Immature natural killer cell (primary cell): Measurements from ENCODE around the gene ZNF83. TPM values are rescaled to one million over a fixed set of nuclear protein-coding genes. Genes with fewer than 3 reads are reported as not detected.
"Not testable (repeated sequence)": the region's sequence is repeated elsewhere in the genome, so short reads cannot be mapped to it uniquely, and the experiment has no call there.

Experiments
- DNase-seq, 3 donors: peaks; one replicate each; pipeline ENCODE4 v3.0.0; 2022; ENCODE audit warnings: mixed read lengths in 1 of 3
- H3K27ac Mint-ChIP-seq, 6 donors: one replicate each; pipeline ENCODE4 v1.8.0; 2020; ENCODE audit warnings: mixed read lengths in 6 of 6, mild to moderate bottlenecking in 5 of 6, inconsistent platforms in 4 of 6, moderate library complexity in 3 of 6
- H3K27me3 Mint-ChIP-seq, 3 donors: one replicate each; pipeline ENCODE4 v1.8.0; 2020 to 2021; ENCODE audit warnings: low read depth in 3 of 3, mild to moderate bottlenecking in 3 of 3, mixed read lengths in 3 of 3, moderate library complexity in 3 of 3, inconsistent platforms in 1 of 3
- H3K36me3 Mint-ChIP-seq, 3 donors: one replicate each; pipeline ENCODE4 v1.8.0; 2020; ENCODE audit warnings: mixed read lengths in 3 of 3, inconsistent platforms in 2 of 3, mild to moderate bottlenecking in 2 of 3
- H3K4me1 Mint-ChIP-seq, 2 donors: one replicate each; pipeline ENCODE4 v1.8.0; 2020; ENCODE audit warnings: inconsistent platforms in 2 of 2, mild to moderate bottlenecking in 2 of 2, mixed read lengths in 2 of 2, moderate library complexity in 1 of 2
- H3K4me3 Mint-ChIP-seq, 5 donors: one replicate each; pipeline ENCODE4 v1.8.0; 2020; ENCODE audit warnings: mild to moderate bottlenecking in 5 of 5, mixed read lengths in 5 of 5, inconsistent platforms in 3 of 5, moderate library complexity in 3 of 5
- H3K9me3 Mint-ChIP-seq, 6 donors: one replicate each; pipeline ENCODE4 v1.8.0; 2020; ENCODE audit warnings: mild to moderate bottlenecking in 6 of 6, mixed read lengths in 6 of 6, inconsistent platforms in 4 of 6, moderate library complexity in 3 of 6
- polyA plus RNA-seq, 3 donors: library from polyadenylated mRNA; unstranded; fragments of 300-500 nt; fragmentation: Illumina TruSeq; gene quantifications; one replicate each; pipeline ENCODE4 v1.2.3, GENCODE V29; 2021

The ZNF83 gene
- polyA plus RNA-seq, result 10 to 100 TPM in 1 of 3 donors, 1 to 10 TPM in 2; 5.2 to 19.1 (median 8.3) TPM

DNA sequence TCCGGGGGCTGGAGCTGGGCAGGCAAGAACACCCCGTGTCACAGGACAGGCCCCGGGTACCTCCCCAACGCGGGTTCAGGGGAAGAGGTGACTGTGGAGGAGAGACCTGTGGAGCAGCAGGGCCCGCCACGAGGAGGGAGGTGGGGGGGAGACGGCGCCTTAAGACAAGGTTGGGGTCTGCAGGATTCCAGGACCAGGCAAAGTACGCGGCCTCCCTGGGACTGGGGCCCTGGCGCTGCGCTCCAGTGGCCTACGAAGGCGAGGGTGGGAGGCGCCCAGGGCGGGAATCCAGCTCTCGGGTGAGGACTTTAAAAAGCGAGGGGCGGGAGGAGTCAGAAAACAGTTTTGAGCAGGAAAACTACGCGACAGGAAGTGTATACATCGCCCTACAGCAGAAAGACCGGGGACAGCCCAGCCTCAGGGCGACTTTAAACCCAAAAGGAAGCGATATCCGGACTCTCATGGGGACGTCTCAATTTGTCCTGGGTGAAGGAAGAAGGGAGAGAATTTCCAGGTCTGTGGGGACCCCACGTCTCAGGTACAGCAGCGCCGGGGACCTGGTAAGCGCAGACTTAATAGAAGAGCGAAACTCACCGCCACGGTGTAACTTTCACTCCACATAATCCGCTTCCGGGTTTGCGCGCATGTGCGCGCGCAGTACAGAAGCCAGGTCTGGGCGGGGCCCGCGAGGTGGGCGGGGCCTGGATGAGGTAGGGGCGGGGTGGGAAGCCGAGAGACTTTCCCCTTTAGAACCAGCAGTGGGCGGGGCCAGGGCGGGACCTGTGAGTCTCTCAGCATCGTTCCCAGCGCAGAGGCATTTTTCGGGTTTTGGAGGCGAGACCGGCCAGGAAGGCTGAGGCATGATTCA is at the start of gene ZNF83:
ZNF83 (minus strand) TSS at position 638 of the 868 bp plus-strand sequence.
- H3K9me3 Mint-ChIP-seq, result peaks cover 0 to 9% (median 0%) of the 10 kb centered on the region in 6 donors
- H3K36me3 Mint-ChIP-seq, result peaks cover 6 to 7% (median 6%) of the 10 kb centered on the region in 3 donors
- H3K4me3 Mint-ChIP-seq, result peak within 1 kb of the TSS; percentile 94 to 100 (median 100)
- peak; percentile 83 to 92 (median 87) for DNase-seq
- peak within 1 kb of the TSS; percentile 92 to 100 (median 98) for H3K27ac Mint-ChIP-seq
- peaks cover 5 to 10% (median 5%) of the 10 kb centered on the region in 3 donors for H3K27me3 Mint-ChIP-seq
- peaks cover 29 to 34% of the 10 kb centered on the region in 2 donors for H3K4me1 Mint-ChIP-seq

DNA sequence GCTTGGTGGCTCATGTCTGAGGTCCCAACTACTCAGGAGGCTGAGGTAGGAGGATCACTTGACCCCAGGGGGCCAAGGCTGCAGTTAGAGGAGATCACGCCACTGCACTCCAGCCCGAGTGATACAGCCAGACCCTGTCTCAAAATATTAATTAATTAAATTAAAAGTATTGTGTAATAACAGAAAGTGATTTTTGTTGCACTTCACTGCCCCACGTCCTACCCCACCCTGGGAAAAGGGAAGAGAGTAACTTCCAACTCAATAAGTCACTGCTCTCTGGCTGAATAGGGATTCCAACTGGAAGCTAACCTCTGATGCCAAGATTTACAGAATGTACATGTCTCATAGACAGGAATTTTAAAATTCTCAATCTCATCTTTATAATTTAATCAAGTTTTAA is 49.5 kb upstream of the ZNF83 start:
- no peak for DNase-seq
- H3K9me3 Mint-ChIP-seq, result no peaks in the 10 kb centered on the region
- H3K4me1 Mint-ChIP-seq, result peaks cover 45 to 50% of the 10 kb centered on the region in 2 donors
- peaks cover 7 to 12% (median 8%) of the 10 kb centered on the region in 3 donors for H3K27me3 Mint-ChIP-seq
- H3K36me3 Mint-ChIP-seq, result no peaks in the 10 kb centered on the region
- no peak overlapping the region for H3K4me3 Mint-ChIP-seq
- no peak overlapping the region for H3K27ac Mint-ChIP-seq

DNA sequence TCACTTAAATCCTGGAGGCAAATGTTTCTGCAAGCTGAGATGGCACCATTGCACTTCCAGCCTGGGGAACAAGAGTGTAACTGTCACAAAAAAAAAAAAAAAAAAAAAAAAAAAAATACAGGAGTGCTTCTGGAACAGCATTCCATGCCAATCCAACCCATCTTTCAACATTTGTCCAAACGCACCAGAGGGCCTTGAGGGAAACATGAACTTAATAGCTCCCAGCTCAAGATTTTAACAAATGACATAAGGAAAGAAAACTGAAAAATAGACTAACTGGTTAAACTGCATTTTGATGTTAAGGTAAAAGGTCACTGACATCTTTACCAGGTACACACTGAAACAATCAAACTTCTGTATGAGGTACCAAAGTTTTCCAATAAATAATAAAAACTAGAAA is 47.7 kb upstream of the ZNF83 start:
- Mint-ChIP-seq H3K9me3 (no peaks in the 10 kb centered on the region), H3K36me3 (peaks cover 0 to 3% (median 0%) of the 10 kb centered on the region in 3 donors), H3K4me1 (peaks cover 40 to 48% of the 10 kb centered on the region in 2 donors), H3K27me3 (peaks cover 3 to 9% (median 5%) of the 10 kb centered on the region in 3 donors), H3K27ac (no peak overlapping the region), H3K4me3 (no peak overlapping the region)
- DNase-seq, result no peak

DNA sequence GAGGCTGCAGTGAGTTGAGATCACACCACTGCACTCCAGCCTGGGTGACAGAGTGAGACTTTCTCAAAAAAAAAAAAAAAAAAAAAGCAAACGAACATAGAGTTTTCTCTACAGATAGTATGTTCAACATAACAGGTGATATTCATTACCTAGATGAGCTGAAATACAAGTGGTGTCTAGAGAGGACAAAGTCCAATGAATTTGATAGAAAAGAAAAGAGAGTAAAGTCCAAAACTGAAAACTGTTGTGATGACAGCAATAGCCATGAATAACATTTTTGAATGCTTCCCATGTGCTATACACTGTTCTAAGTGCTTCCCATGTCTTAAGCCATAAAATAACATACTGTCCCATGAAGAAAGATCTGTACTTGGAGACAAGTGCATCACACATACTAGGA is 43.1 kb upstream of the ZNF83 start:
- not testable (repeated sequence) for H3K36me3 Mint-ChIP-seq, H3K27me3 Mint-ChIP-seq, H3K4me3 Mint-ChIP-seq, H3K9me3 Mint-ChIP-seq, DNase-seq
- peaks cover 24 to 48% of the 10 kb centered on the region in 2 donors for H3K4me1 Mint-ChIP-seq
- H3K27ac Mint-ChIP-seq, result peak overlapping the region in 5 of 6 donors; percentile 21 to 65 (median 31)

DNA sequence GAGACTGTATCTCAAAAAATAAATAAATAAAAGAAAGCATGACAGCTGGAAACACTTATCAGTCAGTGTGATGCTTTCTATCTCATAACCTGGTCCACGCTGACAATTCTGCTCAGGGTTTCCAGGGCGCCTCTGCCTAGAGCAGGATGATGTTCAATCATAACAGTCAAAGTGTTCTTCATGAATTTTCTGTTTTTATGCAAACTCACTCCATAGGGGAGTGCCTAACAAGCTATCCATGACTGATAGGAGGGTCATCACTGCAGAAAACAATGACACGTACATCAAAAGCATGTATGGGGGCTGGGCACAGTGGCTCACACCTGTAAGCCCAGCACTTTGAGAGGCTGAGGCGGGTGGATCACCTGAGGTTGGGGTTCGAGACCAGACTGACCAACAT is 41.4 kb upstream of the ZNF83 start:
- no peak for DNase-seq
- Mint-ChIP-seq H3K4me1 (peaks cover 33 to 52% of the 10 kb centered on the region in 2 donors), H3K9me3 (no peaks in the 10 kb centered on the region), H3K4me3 (no peak overlapping the region), H3K36me3 (peaks cover 0 to 16% (median 13%) of the 10 kb centered on the region in 3 donors), H3K27me3 (peaks cover 0 to under 1% (median 0%) of the 10 kb centered on the region in 3 donors), H3K27ac (peak overlapping the region in 4 of 6 donors; percentile 1 to 47 (median 24))

DNA sequence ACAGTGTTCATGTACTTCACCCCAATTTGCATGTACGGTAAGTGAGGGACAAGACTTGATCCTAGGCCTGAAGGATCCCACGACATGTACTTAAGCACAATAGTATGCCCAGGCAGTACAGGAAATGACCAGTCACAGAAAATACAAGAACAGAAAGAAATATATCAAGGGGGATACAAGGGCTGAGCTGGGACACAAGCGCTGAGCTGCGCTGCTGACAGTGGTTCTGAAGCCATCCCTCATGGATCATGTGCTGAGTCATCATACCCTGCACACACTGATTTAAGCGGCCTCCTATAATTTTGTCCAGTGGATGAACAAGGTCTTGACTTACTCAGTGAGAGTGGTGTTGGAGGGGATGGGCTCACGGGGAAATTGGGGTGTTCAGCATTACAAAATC is 37.1 kb upstream of the ZNF83 start:
- peak overlapping the region in 5 of 6 donors; percentile 12 to 92 (median 74) for H3K27ac Mint-ChIP-seq
- H3K4me3 Mint-ChIP-seq, H3K27me3 Mint-ChIP-seq, DNase-seq, H3K9me3 Mint-ChIP-seq: not testable (repeated sequence)
- H3K4me1 Mint-ChIP-seq, result peaks cover 39 to 56% of the 10 kb centered on the region in 2 donors
- peaks cover under 1 to 19% (median 13%) of the 10 kb centered on the region in 3 donors for H3K36me3 Mint-ChIP-seq

DNA sequence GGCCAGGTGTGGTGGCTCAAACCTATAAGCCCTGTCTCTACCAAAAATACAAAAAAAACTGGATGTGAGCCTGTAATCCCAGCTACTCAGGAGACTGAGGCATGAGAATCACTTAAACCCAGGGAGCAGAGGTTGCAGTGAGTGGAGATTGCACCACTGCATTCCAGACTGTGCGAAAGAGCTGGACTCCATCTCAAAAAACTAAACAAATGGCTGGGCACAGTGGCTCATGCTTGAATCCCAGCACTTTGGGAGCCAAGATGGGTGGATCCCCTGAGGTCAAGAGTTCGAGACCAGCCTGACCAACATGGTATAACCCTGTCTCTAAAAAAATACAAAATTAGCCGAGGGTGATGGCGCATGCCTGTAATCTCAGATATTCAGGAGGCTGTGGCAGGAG is 34.9 kb upstream of the ZNF83 start:
- H3K27ac Mint-ChIP-seq, result peak overlapping the region in 5 of 6 donors; percentile 48 to 74 (median 61)
- H3K27me3 Mint-ChIP-seq, result no peaks in the 10 kb centered on the region
- H3K4me3 Mint-ChIP-seq, result peak overlapping the region in 2 of 5 donors; percentile 18 to 40
- H3K9me3 Mint-ChIP-seq, result no peaks in the 10 kb centered on the region
- peaks cover 4 to 21% (median 14%) of the 10 kb centered on the region in 3 donors for H3K36me3 Mint-ChIP-seq
- no peak for DNase-seq
- peaks cover 34 to 42% of the 10 kb centered on the region in 2 donors for H3K4me1 Mint-ChIP-seq

DNA sequence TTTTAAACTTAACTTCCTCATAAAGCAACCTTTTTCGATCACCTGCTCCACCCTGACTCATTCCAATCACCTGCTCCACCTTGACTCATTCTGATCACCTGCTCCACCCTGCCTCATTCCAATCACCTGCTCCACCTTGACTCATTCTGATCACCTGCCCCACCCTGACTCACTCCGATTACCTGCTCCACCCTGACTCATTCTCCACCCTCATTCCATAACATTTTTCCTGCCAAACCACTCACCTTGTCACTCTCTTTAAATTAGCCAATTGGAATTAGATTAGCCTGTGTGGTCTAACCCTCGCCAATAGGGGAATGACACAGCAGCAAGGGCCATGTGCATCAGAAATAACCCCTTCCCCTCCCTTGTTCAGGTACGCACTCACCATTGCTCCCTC is 31.9 kb upstream of the ZNF83 start:
- no peak overlapping the region for H3K4me3 Mint-ChIP-seq
- no peaks in the 10 kb centered on the region for H3K9me3 Mint-ChIP-seq
- peaks cover 0 to 2% (median 2%) of the 10 kb centered on the region in 3 donors for H3K27me3 Mint-ChIP-seq
- peak overlapping the region in 2 of 6 donors; percentile 2 to 86 for H3K27ac Mint-ChIP-seq
- no peak for DNase-seq
- H3K36me3 Mint-ChIP-seq, result peaks cover 4 to 23% (median 7%) of the 10 kb centered on the region in 3 donors
- H3K4me1 Mint-ChIP-seq, result peaks cover 24 to 28% of the 10 kb centered on the region in 2 donors

DNA sequence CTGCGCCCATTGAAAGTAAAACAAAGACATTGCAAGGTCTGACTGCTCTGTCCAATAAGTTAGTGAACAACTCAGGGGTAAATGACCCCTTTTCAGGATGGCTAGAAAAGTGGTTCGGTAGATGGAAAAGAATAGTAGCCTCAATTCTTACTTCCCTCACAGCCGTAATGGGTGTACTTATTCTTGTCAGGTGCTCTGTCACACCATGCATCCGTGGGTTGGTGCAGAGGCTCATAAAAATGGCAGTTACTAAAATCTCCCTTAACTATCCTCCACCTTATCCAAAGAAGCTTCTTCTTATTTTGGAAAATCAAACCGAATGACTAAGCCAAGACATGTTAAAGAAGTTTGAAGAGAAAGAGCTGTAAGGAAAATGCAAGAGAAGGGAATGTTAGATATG is 31.4 kb upstream of the ZNF83 start:
- Mint-ChIP-seq H3K4me1 (peaks cover 20 to 23% of the 10 kb centered on the region in 2 donors), H3K9me3 (no peaks in the 10 kb centered on the region), H3K27ac (peak overlapping the region in 2 of 6 donors; percentile 12 to 86), H3K27me3 (peaks cover 0 to 2% (median 2%) of the 10 kb centered on the region in 3 donors), H3K36me3 (peaks cover 4 to 19% (median 7%) of the 10 kb centered on the region in 3 donors), H3K4me3 (no peak overlapping the region)
- no peak for DNase-seq

DNA sequence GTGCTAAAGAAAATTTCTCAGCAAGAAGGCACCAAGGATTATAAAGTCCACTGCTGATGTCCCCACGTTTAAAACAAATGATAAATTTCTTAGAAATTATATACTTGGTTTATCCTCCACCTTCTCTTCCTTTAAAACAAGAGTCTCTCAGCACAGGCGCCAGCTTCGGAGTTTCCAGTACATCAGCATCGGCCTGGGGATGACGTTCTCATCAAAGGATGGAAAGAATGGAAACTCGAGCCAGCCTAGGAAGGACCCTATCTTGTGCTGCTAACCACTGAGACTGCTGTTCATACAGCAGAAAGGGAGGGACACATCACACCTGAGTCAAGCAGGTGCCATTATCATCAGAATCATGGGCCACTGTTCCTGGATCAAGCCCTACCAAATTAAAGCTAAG is 29.8 kb upstream of the ZNF83 start:
- Mint-ChIP-seq H3K9me3 (no peaks in the 10 kb centered on the region), H3K4me1 (peaks cover 6 to 13% of the 10 kb centered on the region in 2 donors), H3K36me3 (peaks cover 4 to 19% (median 7%) of the 10 kb centered on the region in 3 donors), H3K4me3 (no peak overlapping the region), H3K27me3 (peaks cover 0 to 2% (median 2%) of the 10 kb centered on the region in 3 donors), H3K27ac (no peak overlapping the region)
- no peak for DNase-seq

DNA sequence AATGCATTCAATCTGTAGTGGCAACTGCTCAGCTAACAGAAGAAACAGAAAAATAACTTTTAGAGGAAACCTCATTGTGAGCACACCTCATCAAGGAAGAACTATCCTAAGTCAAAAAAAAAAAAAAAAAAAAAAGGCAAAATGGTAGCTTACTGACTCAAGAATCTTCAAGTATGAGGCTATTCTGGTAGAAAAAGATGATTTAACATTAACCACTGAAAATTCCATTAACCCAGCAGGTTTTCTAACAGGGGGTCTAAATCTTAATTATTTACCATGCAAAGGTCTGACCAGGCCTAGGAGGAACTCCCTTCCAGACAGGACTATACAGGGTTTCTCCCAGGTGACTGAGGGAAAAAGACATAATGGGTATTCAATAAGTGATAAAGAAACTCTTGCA is 28.4 kb upstream of the ZNF83 start:
- Mint-ChIP-seq H3K4me3 (no peak overlapping the region), H3K27ac (peak overlapping the region in 2 of 6 donors; percentile 7 to 40), H3K4me1 (peaks cover 4 to 19% of the 10 kb centered on the region in 2 donors), H3K27me3 (peaks cover 0 to 2% (median 2%) of the 10 kb centered on the region in 3 donors), H3K9me3 (no peaks in the 10 kb centered on the region), H3K36me3 (peaks cover 4 to 27% (median 8%) of the 10 kb centered on the region in 3 donors)
- no peak for DNase-seq

DNA sequence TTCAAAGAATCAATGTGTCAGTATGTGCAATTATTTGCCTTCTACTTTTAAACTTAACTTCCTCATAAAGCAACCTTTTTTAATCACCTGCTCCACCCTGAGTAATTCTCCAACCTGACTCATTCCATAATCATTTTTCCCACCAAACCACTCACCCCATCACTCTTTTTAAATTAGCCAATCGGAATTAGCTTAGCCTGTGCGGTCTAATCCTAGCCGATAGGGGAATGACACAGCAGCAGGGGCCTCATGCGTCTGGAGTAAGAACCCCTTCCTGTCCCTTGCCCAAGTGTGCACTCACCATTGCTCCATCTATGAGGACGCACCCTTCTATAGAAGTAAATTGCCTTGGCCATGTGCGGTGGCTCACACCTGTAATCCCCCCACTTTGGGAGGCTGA is 27.4 kb upstream of the ZNF83 start:
- Mint-ChIP-seq H3K36me3 (peaks cover 2 to 34% (median 14%) of the 10 kb centered on the region in 3 donors), H3K9me3 (no peaks in the 10 kb centered on the region), H3K27ac (peak overlapping the region in 1 of 6 donors; percentile 32), H3K4me1 (peaks cover 9 to 29% of the 10 kb centered on the region in 2 donors), H3K27me3 (peaks cover 0 to 2% (median 2%) of the 10 kb centered on the region in 3 donors), H3K4me3 (no peak overlapping the region)
- DNase-seq, result no peak

DNA sequence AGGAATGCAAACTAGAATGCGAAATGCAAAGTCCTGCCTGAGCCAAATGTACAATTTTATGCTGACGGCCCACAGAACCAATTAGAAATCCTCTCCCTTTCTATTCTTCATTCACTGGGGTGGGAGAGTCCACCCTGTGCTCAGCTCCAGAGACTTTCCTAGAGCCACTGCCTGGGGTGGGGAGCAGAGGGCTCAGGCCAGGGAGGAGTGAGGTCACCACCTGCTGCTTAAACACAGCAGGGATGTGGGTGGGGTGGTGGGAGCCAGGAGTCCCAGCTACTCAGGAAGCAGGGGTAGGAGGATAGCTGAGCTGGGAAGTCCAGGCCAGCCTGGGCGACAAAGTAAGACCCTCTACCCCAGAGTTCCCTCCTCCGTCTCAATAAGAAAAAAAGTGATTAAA is 26.9 kb upstream of the ZNF83 start:
- no peak overlapping the region for H3K4me3 Mint-ChIP-seq
- peaks cover 6 to 37% (median 16%) of the 10 kb centered on the region in 3 donors for H3K36me3 Mint-ChIP-seq
- H3K27ac Mint-ChIP-seq, result no peak overlapping the region
- H3K4me1 Mint-ChIP-seq, result peaks cover 8 to 32% of the 10 kb centered on the region in 2 donors
- no peak for DNase-seq
- peaks cover 0 to 2% (median 2%) of the 10 kb centered on the region in 3 donors for H3K27me3 Mint-ChIP-seq
- no peaks in the 10 kb centered on the region for H3K9me3 Mint-ChIP-seq

DNA sequence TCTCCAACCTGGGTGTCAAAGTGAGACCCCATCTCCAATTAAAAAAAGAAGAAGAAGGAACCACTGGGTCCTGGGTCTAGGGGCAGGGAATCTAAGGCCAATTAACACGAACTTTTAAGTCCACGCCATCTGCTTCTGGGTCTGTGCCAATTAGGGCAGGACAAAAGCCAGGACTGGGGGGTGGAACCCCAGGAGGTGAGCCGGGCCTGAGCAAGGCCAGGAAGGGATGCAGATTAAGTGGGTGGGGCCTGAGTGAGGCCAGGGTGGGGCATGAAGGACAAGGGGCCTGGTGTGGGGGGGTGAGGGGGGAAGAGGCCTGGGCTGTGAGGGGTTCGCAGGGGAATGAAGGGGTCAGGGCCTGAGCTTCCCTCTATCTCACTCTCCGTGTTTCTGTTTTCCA is 26.3 kb upstream of the ZNF83 start:
- Mint-ChIP-seq H3K27ac (no peak overlapping the region), H3K27me3 (peaks cover 0 to 2% (median 2%) of the 10 kb centered on the region in 3 donors), H3K9me3 (no peaks in the 10 kb centered on the region), H3K36me3 (peaks cover 7 to 39% (median 18%) of the 10 kb centered on the region in 3 donors), H3K4me3 (no peak overlapping the region), H3K4me1 (peaks cover 5 to 37% of the 10 kb centered on the region in 2 donors)
- no peak for DNase-seq
